VCaP (cell line): ENCODE results near the gene TSPYL4.

Experiments used
- H3K27ac ChIP-seq: fragments of 450-650 bp; 2 replicates; pipeline ENCODE4 v1.5.1; 2017
- TF ChIP-seq, protein P1 (sequence below): fragments of 450-650 bp; conservative IDR thresholded peaks from 2 replicates; pipeline ENCODE4 v1.5.1; 2017; ENCODE audit warnings: mild to moderate bottlenecking, moderate library complexity

TSPYL4 gene

DNA sequence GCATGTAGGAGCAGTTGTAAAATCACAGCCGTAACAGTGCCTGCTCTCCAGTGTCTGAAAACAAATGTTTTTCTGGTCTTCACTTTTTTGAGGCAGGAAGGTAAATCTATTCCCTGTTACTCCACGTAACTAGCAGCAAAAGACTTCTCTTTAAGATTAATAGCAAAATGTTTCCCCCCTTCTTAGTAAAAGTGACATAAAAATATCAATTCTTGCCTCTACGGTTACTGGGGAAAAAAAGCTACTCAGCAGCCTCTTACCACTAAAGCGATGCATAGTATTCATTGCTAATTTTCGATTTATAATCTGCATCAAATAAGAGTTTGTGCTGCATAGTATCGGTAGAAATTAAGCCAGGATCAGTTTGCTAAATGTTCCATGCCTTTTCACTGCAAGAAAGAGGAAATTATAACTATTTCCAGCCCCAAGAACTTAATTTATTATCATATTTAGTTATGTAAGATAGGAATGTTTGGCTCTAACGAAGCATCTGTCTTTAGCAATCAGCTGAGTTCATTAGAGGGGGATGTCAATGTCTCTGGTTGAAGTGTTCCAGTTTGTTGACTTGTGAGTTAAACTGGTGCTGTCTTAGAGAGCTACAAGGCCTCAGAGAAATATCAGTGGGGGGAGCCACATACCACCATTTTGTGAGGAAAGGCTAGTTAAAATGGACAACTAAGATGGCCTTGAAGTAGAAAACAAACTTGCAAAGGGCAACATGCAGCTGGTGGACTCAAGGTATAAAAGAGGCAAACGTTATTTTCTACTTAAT lies 26.5 kb upstream of the TSPYL4 start:
- TF ChIP-seq, protein P1, sequence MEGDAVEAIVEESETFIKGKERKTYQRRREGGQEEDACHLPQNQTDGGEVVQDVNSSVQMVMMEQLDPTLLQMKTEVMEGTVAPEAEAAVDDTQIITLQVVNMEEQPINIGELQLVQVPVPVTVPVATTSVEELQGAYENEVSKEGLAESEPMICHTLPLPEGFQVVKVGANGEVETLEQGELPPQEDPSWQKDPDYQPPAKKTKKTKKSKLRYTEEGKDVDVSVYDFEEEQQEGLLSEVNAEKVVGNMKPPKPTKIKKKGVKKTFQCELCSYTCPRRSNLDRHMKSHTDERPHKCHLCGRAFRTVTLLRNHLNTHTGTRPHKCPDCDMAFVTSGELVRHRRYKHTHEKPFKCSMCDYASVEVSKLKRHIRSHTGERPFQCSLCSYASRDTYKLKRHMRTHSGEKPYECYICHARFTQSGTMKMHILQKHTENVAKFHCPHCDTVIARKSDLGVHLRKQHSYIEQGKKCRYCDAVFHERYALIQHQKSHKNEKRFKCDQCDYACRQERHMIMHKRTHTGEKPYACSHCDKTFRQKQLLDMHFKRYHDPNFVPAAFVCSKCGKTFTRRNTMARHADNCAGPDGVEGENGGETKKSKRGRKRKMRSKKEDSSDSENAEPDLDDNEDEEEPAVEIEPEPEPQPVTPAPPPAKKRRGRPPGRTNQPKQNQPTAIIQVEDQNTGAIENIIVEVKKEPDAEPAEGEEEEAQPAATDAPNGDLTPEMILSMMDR: no peak
- peak overlapping the region; percentile 96 for H3K27ac ChIP-seq

- TF ChIP-seq, protein P1: 0 out of 2 replicates have a peak, but pooled peaks have one; percentile 7
- peak within 1 kb of the TSS; percentile 96 for H3K27ac ChIP-seq
Observed at GRCh38 chr6:116279232-116280160, 25.6 kb upstream of the TSPYL4 start, which contains the start of gene TSPYL1. TSPYL1 (minus strand) TSS chr6:116279930; CDS start chr6:116279830, 100 bp downstream.

DNA sequence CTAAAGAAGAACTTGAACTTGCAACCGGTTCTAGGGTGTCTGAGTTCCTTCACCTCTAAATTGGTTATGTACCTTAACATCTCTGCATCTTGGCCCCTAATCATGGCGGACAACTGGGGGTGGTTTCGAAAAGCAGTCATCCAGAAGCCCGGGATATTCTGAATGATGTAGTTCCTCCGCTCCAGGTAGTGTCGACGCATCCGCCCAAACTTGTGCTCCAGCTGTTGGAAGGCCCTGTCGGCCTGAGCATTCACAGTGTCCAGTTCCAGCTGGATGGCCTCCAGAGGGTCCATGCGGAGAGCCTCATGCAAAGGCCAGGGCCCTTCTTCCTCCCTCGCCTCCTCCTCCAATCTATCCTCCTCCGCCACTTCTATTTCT lies 25.0 kb upstream of the TSPYL4 start:
- H3K27ac ChIP-seq: peak overlapping the region; percentile 96
- TF ChIP-seq, protein P1: no peak

DNA sequence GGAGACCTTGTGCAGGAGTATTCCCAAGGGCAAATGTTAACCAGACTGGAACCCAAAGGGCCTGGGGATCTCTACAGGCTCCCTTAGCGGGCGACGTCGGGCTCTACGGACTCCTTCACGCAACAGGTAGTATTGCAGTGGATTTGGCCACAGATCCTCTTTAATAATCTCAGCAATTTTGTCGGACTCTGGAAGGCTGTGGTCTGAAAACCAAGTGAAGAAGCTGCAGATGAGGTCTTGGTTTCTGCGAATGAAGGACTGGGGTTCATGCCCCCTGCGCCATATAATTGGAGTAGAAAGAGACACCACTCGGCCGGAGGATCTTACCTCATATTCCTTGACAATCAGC lies 24.6 kb upstream of the TSPYL4 start:
- TF ChIP-seq, protein P1: no peak
- H3K27ac ChIP-seq: peak overlapping the region; percentile 96

DNA sequence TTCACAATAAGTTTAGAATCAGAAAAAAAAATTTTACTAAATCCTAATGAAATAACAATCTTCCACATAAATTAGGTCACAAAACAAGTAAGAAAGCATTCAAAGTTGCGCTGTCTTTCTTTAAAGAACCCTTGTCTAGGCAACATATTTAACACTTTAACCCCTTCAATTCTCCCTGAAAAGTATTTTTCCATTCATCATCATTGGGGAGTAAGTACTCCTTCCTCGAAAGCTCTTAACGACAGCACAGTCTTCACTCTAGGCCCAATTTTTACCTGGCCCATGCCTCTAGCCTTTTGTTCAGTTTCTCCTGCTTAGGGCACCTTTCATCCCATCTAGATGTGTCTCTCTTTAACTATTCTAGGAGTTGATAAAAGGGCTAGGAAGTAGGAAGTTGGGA lies 23.2 kb upstream of the TSPYL4 start:
- TF ChIP-seq, protein P1: no peak
- peak overlapping the region; percentile 96 for H3K27ac ChIP-seq

GRCh38 chr6:116271149-116271708 lies 17.4 kb upstream of the TSPYL4 start:
- H3K27ac ChIP-seq: no peak overlapping the region
- TF ChIP-seq, protein P1: no peak

DNA sequence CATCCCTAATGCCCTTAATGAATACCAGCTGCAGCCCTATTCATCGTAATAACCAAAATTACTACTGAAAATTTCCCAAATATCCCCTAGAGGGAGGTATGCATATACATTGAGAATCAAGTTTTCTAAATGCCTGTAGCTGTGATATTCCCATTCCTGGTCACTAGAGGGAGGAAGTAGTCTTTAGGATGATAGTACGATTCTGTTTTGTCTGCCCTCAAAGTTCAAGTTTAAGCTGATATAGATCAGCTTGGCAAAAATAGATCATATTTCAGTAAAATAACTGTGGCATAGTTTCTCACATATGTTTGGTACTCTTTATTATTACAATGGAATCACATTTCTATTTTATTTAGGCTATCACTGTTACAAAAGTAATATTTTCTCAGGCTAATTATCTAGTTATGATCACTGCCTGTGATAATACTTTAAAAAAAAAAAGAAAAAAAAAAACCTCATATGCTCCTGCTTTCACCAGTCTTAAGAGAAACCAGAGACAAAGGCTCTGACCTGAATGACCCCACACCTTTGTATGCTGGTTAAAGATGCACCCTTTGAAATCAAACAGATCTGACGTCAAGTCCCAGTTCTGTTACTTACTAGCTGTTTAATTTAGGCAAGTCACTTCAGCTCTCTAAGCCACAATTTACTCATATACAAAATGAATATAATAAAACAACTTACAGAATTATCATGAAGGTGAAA lies 14.9 kb upstream of the TSPYL4 start:
- TF ChIP-seq, protein P1: peak; percentile 90
- H3K27ac ChIP-seq: no peak overlapping the region
